Measurements from ENCODE around the gene LTB4R.
"Not testable (repeated sequence)": the region's sequence is repeated elsewhere in the genome, so short reads cannot be mapped to it uniquely, and the experiment has no call there.

Gene LTB4R

GRCh38 chr14:24348186-24348585, 36.9 kb downstream of the LTB4R start:
- DNase-seq: no peak

- no peak for DNase-seq
Measured at GRCh38 chr14:24349742-24350141, 38.4 kb downstream of the LTB4R start.

GRCh38 chr14:24351517-24351916, 40.2 kb downstream of the LTB4R start:
- DNase-seq: no peak

GRCh38 chr14:24353559-24354481, 42.5 kb downstream of the LTB4R start:
- no peak for DNase-seq

- not testable (repeated sequence) for DNase-seq
Measured at GRCh38 chr14:24354482-24354825, 43.2 kb downstream of the LTB4R start.

GRCh38 chr14:24355009-24355408, 43.7 kb downstream of the LTB4R start:
- no peak for DNase-seq

- no peak for DNase-seq
Measured at GRCh38 chr14:24356208-24356607, 44.9 kb downstream of the LTB4R start.

GRCh38 chr14:24360281-24360680, 49.0 kb downstream of the LTB4R start:
- no peak for DNase-seq

GRCh38 chr14:24361326-24361725, 50.0 kb downstream of the LTB4R start:
- DNase-seq: no peak

GRCh38 chr14:24362241-24362960, 51.1 kb downstream of the LTB4R start:
- no peak for DNase-seq

GRCh38 chr14:24363401-24363800, 52.1 kb downstream of the LTB4R start:
- DNase-seq: no peak

GRCh38 chr14:24364841-24365240, 53.5 kb downstream of the LTB4R start:
- DNase-seq: no peak

GRCh38 chr14:24365600-24366412, 54.5 kb downstream of the LTB4R start:
- peak; percentile 95 for DNase-seq

GRCh38 chr14:24366413-24366720, 55.1 kb downstream of the LTB4R start:
- DNase-seq: no peak

- peak; percentile 97 for DNase-seq
Measured at GRCh38 chr14:24366721-24367513, 55.6 kb downstream of the LTB4R start.

Data from eye (tissue), 1 donor.